GM18858 (cell line): Measurements from ENCODE around the gene SLC25A42.
A peak's percentile ranks its signal among the peaks of the same experiment; 100 is the strongest.

Experiments
- ATAC-seq: cut with Tn5 transposase; IDR thresholded peaks from one replicate; pipeline ENCODE4 v1.9.1; 2021; ENCODE audit not compliant: unreplicated experiment

Gene SLC25A42

DNA sequence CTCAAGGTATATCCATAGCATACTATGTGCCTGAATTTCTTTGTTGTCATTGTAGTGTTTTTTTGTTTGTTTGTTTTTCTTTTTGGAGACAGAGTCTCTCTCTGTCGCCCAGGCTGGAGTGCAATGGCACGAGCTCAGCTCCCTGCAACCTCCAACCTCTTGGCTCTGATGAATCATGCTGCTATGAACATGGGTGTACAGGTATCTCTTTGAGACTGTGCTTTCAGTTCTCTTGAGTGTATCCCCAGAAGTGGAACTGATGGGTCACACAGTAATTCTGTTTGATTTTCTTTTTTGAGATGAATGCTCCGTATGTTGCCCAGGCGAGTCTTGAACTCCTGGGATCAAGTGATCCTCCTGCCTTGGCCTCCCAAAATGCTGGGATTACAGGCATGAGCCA, 13.7 kb upstream of the SLC25A42 start:
- ATAC-seq = no peak

DNA sequence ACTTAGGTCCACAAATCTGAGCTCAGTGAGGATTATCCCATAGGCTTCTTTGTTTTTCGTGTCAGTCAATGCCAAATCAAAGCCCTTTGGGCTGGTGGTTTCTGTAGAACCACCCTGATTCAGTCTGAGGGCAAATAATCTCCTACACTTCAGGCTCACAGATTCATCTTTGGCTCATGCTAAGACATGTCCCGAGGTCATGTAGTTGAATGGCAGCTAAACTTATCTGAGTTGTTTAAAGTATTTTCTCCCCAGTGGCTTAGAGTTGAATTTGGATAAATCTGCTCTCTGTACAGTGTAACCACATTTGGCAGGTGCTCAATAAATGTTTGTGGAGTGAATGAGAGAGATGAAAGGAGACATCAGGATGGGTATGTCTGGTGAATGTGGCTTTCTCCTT, 13.1 kb upstream of the SLC25A42 start:
- ATAC-seq = no peak

DNA sequence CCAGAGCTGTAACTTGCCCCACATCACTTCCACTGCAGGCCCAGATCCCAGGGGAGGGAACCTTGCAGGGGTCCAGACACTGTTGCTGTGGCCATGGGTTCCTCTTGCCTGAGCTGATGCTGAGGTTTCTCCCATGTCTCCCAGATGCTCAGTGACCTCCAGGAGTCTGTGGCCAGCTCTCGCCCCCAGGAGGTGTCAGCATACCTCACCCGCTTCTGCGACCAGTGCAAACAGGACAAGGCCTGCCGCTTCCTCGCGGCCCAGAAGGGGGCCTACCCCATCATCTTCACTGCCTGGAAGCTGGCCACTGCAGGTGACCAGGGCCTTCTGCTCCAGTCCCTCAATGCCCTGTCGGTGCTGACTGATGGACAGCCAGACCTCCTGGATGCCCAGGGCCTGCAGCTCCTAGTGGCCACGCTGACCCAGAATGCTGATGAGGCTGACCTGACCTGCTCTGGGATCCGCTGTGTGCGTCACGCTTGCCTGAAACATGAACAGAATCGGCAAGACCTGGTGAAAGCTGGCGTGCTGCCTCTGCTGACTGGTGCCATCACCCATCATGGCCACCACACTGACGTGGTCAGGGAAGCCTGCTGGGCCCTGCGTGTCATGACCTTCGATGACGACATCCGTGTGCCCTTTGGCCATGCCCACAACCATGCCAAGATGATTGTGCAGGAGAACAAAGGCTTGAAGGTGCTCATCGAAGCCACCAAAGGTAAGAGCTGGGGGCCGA, 12.1 kb upstream of the SLC25A42 start:
- ATAC-seq = no peak

DNA sequence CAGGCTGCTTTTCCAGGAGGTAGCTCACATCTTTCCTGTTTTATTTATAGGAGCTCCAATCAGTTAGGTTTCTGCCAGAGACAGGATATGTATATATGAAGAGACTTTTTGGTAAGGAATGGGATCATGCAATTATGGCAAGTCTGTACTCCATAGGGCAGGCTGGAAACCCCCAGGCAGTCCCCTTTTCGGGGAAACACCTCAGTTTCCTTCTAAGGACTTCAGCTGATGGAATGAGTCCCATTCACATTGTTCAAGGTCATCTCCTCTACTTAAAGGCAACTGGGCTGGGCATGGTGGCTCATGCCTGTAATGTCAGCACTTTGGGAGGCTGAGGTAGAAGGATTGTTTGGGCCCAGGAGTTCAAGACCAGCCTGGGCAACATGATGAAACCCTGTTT, 10.9 kb upstream of the SLC25A42 start:
- ATAC-seq = no peak

DNA sequence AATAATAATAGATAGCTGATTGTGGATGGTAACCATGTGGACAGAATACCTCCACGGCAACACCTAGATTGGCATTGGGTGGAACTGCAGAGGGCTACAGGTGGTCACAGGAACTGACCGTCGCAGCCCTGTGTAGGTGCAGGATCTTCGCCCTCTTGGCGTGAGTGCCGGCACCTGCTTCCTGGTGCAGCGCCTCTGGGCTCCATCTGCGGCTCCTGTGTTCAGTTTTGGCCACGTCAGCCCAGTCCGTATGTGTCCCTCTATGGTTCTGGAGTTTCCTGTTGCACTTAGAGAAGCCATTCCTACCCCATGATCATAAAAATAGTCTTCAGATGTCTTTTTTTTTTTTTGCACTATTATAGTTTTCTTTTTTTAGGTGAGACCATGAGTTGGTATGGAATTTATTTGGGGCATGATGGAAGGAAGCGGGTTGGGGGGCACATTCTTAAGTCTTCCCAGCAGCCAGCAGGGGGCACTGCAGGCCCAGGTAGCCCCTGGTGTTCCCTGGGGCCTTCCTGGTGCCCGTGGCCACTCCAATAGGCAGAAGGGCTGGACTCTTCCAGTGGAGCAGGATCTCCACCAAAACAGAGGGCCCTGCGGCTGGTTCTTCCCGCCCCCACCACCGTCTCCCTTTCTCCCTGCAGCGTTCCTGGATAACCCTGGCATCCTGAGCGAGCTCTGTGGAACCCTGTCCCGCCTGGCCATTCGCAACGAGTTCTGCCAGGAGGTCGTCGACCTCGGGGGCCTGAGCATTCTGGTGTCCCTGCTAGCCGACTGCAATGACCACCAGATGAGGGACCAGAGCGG, 10.1 kb upstream of the SLC25A42 start:
- ATAC-seq = no peak

DNA sequence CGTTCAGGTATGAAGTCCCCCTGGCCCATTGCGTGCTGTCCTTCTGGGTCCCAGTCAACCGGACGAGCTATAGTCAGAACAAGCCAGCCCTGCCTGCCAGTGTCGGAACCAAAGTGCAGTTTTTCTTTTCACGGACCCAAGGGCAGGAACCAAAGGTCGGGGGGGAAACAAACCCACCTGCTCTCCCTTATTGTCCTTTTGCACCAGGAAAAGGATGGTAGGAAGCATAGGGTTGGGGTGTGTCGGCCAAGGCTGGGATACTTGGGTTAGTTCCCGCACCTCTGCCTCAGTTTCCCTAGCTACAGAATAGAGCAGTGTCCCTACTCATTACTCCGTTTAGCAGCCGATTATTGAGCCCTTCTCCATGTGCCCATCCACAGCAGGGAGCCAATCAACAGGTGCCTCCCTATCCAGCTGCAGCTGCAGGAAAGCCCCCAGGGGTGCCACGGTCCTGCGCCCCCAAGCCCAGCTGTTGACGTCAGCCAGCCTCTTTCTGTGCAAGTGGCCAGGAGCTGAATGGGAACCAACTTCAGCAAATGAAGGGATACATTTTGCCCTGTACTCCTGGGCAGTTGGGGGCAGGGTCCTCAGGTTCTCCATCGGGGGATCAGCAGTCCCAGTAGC, 9.4 kb upstream of the SLC25A42 start:
- ATAC-seq = no peak

DNA sequence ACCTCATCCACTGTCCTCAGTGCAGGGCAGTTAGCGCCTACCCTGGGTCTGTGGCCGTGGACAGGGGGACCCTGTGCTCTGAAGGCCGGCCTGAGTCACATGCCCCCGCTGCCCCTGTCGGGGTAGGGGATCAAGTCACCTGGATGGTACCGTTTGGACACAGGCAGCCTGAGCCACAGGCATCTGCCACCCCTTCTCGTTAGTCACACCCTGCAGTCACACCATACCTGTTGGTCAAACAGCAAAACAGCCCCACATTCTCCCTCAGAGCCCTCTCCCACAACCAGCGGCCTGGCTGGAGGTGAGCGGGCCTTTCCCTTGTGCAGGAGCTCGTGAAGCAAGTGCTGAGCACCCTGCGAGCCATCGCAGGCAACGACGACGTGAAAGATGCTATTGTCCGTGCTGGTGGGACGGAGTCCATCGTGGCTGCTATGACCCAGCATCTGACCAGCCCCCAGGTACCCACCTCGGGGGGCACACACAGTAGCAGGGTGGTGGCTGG, 8.8 kb upstream of the SLC25A42 start:
- no peak for ATAC-seq

DNA sequence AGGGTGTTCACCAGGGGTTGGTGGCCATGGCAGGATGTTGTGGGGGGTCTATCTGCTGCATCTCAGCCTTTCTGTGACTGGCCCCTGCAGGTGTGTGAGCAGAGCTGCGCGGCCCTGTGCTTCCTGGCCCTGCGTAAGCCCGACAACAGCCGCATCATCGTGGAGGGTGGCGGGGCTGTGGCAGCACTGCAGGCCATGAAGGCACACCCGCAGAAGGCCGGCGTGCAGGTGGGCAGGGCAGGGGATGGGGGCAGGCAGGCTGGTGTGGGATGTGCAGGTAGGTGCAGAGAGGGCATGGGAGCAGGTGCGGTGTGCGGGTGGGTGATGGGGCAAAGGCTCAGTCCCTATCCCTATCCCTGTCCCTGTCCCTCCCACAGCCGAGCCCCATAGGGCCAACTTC, 8.1 kb upstream of the SLC25A42 start:
- ATAC-seq = no peak

DNA sequence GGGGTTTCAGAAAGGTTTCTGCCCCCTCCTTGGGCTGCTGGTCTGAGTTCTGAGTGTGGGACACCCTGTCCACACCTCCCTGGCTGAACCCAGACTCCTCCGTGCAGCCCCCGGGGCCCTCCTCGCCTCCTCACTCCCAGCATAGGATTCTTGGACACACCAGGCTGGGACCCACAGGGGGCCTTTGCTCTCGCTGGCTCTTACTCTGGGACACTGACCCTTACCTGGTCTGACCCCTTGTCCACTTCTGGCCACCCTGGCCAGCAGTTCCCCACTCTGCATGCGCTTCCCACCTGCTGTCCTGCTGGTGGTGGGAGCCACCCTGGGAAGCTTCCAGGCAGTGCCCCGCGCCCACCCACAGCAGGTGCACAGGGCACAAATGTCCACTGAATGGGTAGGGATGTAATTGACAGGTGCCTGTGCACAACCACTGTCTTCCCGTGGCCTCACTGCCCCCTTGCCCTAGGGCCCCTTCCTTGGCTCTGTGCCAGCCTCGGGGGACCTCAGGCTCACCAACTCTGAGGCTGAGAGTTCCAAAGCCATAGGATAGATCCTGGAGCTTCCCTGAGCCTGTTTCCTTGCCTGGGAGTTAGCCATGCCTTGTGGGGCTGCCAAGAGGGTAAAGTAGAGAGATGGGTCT, 7.0 kb upstream of the SLC25A42 start:
- no peak for ATAC-seq

DNA sequence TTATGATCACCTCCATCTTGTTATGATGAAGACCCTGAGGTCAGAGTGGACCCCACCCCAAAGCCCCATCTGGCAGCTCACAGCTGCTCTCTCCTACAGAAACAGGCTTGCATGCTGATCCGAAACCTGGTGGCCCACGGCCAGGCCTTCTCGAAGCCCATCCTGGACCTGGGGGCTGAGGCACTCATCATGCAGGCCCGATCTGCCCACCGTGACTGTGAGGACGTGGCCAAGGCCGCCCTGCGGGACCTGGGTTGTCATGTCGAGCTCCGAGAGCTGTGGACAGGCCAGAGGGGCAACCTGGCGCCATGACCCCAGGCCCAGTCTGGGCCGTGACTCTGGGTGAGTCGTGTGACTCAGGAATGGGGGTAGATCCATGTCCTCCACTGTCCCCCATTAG, 6.5 kb upstream of the SLC25A42 start:
- ATAC-seq = no peak

DNA sequence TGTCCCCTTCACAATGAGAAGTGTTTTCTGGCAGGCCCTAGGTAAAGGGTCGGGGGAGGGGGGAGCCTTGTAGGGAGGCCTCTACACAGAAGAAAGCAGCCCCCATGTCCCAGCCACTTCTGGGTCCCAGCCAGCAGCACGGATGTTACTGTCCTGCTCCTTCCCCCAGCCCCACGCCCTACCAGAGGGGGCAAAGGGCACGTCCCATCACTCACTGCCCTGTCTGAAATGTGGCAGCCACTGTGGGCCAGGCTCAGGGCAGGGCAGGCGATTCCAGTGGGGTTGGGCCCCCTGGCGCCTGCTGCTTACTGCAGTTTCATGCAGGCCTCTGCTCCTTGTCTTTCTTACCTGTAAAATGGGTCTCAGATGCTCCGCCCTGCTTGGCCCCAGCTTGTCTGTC, 6.1 kb upstream of the SLC25A42 start:
- ATAC-seq = no peak

DNA sequence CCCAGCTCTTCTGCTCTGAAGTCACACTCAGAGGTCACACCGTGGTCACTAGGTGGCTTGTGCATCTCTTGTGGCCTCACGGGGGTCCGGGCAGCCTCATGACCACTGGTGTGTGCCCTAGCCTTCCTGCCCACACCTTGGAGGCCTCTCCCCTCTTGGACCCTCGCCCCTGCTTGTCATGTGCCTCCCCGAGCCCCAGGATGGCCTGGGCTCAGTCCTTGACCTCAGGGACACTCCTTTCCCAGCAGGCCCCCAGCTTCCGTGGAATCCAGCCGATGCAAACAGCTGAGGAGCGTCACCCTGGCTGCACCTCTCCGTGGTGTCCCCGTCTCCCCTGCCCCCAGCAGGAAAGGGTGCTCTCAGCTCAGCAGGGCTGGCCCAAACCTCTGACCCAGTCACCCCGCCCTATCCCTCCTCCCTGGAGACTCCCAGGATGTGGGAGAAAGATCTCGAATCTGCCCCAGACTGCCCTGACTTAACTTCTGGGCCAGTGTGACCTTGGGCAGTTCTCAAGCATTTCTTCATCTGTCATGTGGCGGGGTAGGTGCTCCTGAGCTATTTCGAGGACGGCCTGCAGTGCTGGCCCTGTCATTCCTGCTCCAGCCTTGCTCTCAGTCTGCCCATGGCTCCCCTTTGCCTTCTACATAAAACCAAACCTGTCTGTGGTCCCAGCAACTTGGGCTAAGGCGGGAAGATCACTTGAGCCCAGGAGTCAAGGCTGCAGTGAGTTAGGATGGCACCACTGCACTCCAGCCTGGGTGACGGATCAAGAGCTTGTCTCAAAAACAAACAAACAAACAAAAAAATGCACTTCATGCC, 4.6 kb upstream of the SLC25A42 start:
- no peak for ATAC-seq

DNA sequence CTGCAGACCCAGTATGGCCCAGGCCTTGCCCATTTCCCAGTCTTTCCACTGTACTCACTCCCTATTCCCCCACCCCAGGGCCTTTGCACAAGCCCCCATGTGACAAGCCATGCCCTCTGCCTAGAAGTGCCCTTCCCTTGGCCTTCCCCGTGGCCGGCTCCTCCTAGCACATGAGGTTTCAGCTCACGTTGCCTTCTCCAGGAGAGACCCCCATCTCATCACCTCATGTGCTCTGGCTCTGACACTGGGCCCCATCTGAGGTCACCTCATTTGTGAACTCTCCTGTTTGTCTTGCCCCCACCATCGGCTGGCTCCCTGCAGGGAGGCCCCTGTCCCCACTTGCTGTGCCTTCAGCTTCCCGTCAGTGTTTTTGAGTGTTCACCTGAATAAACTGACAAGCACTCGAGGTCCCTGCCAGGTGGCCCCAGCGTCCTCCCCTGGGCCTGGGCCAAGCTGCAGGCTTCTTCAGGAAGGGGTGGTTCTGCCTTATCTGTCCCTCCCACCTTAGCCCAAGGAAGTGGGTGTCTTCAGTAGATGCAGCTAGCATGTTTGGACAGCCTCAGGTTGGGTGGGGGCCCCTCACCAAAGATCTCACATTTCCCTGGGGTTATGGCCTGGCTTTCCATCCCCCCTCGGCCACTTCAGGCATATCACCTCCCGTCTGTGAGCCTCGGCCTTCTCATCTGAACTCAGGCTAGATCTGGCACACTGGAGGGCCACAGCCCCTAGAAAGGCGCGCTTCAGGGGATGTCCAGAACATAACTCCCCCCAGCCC, 3.8 kb upstream of the SLC25A42 start:
- ATAC-seq = no peak

DNA sequence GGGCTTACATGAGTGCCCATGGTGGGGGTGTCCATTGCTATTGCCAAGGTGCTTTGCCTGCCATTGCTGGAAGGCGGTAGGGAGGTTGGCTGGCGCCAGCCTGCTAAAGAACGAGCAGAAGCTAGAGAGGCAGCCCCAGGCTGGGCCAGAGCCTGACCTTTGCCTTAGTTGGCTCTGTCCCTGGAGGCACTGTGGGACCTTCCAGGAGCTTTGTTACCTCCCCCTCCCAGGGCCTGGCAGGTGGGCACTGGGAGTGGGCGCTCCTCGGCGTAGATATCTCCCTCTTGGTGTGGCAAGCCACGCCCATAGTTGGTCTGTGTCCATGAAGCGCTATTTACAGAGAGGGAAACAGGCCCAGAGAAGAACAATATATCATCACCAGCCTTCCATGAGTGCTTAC, 2.3 kb upstream of the SLC25A42 start:
- no peak for ATAC-seq

DNA sequence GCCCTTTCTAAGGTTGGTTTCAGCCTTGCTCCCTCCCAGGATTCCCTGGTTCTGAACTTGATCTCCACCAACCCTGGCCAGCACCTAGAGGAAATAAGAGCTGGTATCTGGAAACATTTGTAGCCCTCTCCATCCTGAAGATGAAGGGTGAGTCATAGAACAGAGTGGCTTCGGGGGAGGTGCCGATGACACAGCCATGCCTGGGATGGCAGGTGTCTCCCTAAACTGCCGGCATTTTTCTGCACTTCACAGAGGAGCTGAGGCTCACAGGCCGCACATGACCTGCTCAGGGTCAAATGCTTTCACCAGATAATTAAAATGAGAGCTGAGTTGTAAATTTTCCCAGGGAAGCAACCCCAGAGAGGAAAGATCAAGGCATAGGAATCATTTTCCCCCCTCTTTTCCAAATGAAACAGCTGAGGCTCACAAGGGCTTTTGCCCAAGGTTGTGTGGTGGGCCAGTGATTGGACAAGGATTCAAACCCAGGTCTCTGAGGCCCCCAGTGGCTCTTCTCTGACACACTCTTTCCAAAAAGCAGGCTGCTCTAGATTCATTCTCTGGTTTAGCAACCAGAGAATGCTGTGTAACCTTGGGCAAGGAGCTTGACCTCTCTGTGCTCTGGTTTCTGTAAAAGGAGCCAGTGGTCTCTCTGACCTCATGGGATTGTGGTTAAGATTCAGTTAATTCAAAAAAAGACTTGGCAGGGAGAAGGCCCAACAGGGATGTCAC, 1.2 kb upstream of the SLC25A42 start:
- no peak for ATAC-seq

DNA sequence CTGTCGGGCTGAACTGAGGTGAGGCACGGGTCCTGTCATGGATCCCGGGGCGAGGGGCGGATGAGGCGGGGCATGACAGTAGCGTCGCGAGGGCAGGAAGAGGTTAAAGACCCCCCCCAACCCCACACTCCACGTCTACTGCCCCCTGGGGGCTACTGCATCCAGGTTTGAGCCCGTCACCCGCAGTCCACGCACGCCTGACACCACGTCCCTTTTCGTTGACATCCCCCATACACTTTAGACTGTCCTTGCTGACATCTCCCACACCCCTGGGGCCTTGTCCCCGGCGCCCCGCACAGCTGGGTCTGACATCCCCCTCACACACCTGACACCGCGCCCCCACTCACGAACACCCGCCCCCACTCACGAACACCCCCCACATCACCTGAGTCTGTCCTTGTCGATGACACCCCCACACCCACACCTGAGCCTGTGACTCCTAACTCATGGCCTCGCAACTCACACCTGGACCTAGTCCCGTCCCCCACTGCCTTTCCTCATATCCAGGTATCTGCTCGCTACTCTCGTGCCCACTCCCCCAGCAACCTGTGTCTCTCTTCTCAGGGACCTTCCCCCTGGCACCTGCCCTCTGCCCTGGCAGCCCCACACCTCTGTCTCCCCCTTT, 416 bp downstream of the SLC25A42 start:
- peak; percentile 2 for ATAC-seq

DNA sequence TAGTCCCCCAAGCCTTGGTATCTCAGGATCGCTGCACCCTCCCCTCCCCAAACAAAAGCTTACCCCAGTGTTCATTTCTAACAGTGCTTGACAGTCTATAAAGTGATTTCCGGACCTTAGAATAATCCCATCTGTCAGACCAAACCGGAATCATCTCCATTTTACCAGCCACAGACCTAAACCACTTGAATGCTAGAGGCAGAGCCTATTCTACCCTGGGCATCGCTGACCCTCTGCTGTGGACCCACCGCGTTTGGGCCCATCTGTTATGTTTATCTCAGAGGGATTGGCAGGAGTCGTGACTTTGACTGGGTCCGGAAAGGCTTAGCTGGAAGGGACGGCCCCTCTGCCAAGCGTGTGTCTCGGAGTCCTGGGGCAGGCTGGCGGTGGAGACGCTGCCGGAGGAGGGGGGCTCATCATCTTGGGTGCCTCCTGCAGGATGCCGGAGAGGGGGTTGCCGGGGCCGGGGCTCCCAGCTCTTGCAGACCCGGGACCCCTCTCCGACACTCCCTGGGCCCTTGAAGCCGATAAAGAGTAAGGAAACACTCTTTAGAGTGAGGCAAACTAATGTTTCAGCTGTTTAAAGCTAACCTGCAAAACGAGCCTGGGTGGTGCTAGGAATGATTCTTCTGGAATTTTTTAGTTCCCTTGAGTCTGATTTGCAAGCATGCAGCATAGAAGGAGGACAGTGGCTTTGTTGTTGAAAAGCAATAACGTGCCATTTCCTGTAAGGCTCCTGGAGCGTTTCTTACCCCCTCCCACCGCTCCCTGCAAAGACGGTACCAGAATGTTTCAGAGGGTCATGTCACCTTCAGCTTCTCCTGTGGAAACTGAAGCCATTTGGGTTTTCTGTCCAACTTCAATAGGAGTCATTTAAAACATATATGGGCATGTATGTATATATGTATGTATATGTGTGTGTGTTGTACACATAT, 1.3 kb downstream of the SLC25A42 start:
- ATAC-seq = no peak
